Left colon (tissue), 2 donors: ENCODE results near the gene COG6. TPM values are rescaled to one million over a fixed set of nuclear protein-coding genes. Genes with fewer than 3 reads are reported as not detected.

Experiments used
- ATAC-seq: fragments of 200-7000 bp; cut with Tn5 transposase; one replicate; pipeline ENCODE4 v1.9.1; 2020; ENCODE audit warnings: mild to moderate bottlenecking, moderate library complexity
- DNase-seq, 2 donors: peaks; one replicate each; pipeline ENCODE4 v3.0.0-alpha.2; 2020
- intact Hi-C, 2 donors: fragments of 100-400 bp; cut with DNase I in 1 of 2; cut with micrococcal nuclease in 1 of 2; formaldehyde crosslinking; loops; one replicate each; pipeline versions ENCODE4 v1.11.2 to v1.14.0; 2022; cut with DNase I, micrococcal nuclease
- long read RNA-seq: library from polyadenylated mRNA; unstranded; transcript quantifications from one replicate; pipeline ENCODE4 v2.0.0, GENCODE V29; 2021
- total RNA-seq, 2 donors: library from RNA; stranded (reverse); fragmentation: NEBNext Ultra II Directional; extraction: Animal tissue kit (Norgen Biotek cat#: 25700); gene quantifications; one replicate each; pipeline ENCODE4 v1.2.1, GENCODE V29; 2021
- donor health status: DM: no; HTN: no; CAD: no.
- donor health status: DM: yes; HTN: yes; CAD: no.

COG6 gene
- 10 to 100 TPM; 36.3 to 37.6 TPM for total RNA-seq
- long read RNA-seq, transcript COG6-204 (19 exons, 3,563 nt): major isoform, 31 of 40 reads
- long read RNA-seq, partial matches to known transcripts: 4 of 40 reads
- long read RNA-seq, other reads (novel, unspliced or antisense): 5 of 40 reads

- intact Hi-C loops: no loop called here
- peak; percentile 83 to 92 for DNase-seq
- ATAC-seq: peak; percentile 96
These were observed at the start of gene COG6 for GRCh38 chr13:39655569-39656324. Gene COG6 (plus strand): TSS chr13:39655662. CDS start chr13:39655727, 65 bp downstream.

GRCh38 chr13:39605677-39606320 is 49.7 kb upstream of the COG6 start:
- intact Hi-C loops: no loop called here
- ATAC-seq: no peak
- DNase-seq: no peak

- ATAC-seq: no peak
- intact Hi-C loops: no loop called here
These were observed 47.6 kb upstream of the COG6 start for GRCh38 chr13:39607876-39608275.

GRCh38 chr13:39612023-39612637 is 43.3 kb upstream of the COG6 start:
- ATAC-seq: peak; percentile 46
- intact Hi-C loops: loop anchor here in 1 of 2 donors (5.0 to 10.0 kb wide), 4 partner anchors 197 to 557 kb away; no protein-coding TSS in a partner anchor
- peak; percentile 37 to 78 for DNase-seq

More at GRCh38 chr13:39607876-39608275, 47.6 kb upstream of the COG6 start:
- DNase-seq: no peak

GRCh38 chr13:39616087-39616694 is 39.3 kb upstream of the COG6 start:
- peak in 1 of 2 donors; percentile 8 for DNase-seq
- ATAC-seq: peak; percentile 56
- intact Hi-C loops: loop anchor here in 1 of 2 donors (10.0 kb wide), 3 partner anchors 201 to 561 kb away; no protein-coding TSS in a partner anchor

GRCh38 chr13:39618561-39618960 is 36.9 kb upstream of the COG6 start:
- DNase-seq: no peak
- intact Hi-C loops: loop anchor here in 1 of 2 donors (10.0 kb wide), 3 partner anchors 204 to 564 kb away; no protein-coding TSS in a partner anchor
- no peak for ATAC-seq

- intact Hi-C loops: no loop called here
- DNase-seq (no peak), ATAC-seq (no peak)
These were observed 32.0 kb upstream of the COG6 start for GRCh38 chr13:39623466-39623865.

- intact Hi-C loops: no loop called here
- ATAC-seq: no peak
- no peak for DNase-seq
These were observed 24.2 kb upstream of the COG6 start for GRCh38 chr13:39631307-39631706.

GRCh38 chr13:39632994-39633393 is 22.5 kb upstream of the COG6 start:
- intact Hi-C loops: no loop called here
- no peak for DNase-seq
- no peak for ATAC-seq

GRCh38 chr13:39635564-39635963 is 19.9 kb upstream of the COG6 start:
- ATAC-seq (no peak), DNase-seq (no peak)
- intact Hi-C loops: no loop called here

GRCh38 chr13:39637890-39638289 is 17.6 kb upstream of the COG6 start:
- ATAC-seq (no peak), DNase-seq (no peak)
- intact Hi-C loops: no loop called here

- DNase-seq (no peak), ATAC-seq (no peak)
- intact Hi-C loops: no loop called here
These were observed 13.8 kb upstream of the COG6 start for GRCh38 chr13:39641645-39642044.

- intact Hi-C loops: no loop called here
- DNase-seq: no peak
- no peak for ATAC-seq
These were observed 9.3 kb upstream of the COG6 start for GRCh38 chr13:39646122-39646521.

- DNase-seq: no peak
- peak; percentile 35 for ATAC-seq
- intact Hi-C loops: no loop called here
These were observed 357 bp upstream of the COG6 start for GRCh38 chr13:39655041-39655568.

- intact Hi-C loops: no loop called here
These were observed 839 bp downstream of the COG6 start for GRCh38 chr13:39656325-39656677.

GRCh38 chr13:39663508-39663907 is 8.0 kb downstream of the COG6 start:
- ATAC-seq (no peak), DNase-seq (no peak)
- intact Hi-C loops: no loop called here

More at GRCh38 chr13:39656325-39656677, 839 bp downstream of the COG6 start:
- no peak for DNase-seq
- peak; percentile 16 for ATAC-seq

GRCh38 chr13:39663958-39664357 is 8.5 kb downstream of the COG6 start:
- DNase-seq: no peak
- no peak for ATAC-seq
- intact Hi-C loops: no loop called here

- peak; percentile 61 for ATAC-seq
- intact Hi-C loops: no loop called here
- DNase-seq: no peak
These were observed 10.3 kb downstream of the COG6 start for GRCh38 chr13:39665763-39666162.

GRCh38 chr13:39670445-39670844 is 15.0 kb downstream of the COG6 start:
- intact Hi-C loops: no loop called here
- no peak for ATAC-seq
- DNase-seq: no peak
